Limb (tissue), 2 donors: Measurements from ENCODE around the gene PKP1.
"Not testable (repeated sequence)": the region's sequence is repeated elsewhere in the genome, so short reads cannot be mapped to it uniquely, and the experiment has no call there.

Experiments used
- DNase-seq, 2 donors: peaks; one replicate each; pipeline ENCODE4 v3.0.0-alpha.2; 2016; ENCODE audit errors: extremely low spot score in 2 of 2

The PKP1 gene, protein sequence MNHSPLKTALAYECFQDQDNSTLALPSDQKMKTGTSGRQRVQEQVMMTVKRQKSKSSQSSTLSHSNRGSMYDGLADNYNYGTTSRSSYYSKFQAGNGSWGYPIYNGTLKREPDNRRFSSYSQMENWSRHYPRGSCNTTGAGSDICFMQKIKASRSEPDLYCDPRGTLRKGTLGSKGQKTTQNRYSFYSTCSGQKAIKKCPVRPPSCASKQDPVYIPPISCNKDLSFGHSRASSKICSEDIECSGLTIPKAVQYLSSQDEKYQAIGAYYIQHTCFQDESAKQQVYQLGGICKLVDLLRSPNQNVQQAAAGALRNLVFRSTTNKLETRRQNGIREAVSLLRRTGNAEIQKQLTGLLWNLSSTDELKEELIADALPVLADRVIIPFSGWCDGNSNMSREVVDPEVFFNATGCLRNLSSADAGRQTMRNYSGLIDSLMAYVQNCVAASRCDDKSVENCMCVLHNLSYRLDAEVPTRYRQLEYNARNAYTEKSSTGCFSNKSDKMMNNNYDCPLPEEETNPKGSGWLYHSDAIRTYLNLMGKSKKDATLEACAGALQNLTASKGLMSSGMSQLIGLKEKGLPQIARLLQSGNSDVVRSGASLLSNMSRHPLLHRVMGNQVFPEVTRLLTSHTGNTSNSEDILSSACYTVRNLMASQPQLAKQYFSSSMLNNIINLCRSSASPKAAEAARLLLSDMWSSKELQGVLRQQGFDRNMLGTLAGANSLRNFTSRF

DNA sequence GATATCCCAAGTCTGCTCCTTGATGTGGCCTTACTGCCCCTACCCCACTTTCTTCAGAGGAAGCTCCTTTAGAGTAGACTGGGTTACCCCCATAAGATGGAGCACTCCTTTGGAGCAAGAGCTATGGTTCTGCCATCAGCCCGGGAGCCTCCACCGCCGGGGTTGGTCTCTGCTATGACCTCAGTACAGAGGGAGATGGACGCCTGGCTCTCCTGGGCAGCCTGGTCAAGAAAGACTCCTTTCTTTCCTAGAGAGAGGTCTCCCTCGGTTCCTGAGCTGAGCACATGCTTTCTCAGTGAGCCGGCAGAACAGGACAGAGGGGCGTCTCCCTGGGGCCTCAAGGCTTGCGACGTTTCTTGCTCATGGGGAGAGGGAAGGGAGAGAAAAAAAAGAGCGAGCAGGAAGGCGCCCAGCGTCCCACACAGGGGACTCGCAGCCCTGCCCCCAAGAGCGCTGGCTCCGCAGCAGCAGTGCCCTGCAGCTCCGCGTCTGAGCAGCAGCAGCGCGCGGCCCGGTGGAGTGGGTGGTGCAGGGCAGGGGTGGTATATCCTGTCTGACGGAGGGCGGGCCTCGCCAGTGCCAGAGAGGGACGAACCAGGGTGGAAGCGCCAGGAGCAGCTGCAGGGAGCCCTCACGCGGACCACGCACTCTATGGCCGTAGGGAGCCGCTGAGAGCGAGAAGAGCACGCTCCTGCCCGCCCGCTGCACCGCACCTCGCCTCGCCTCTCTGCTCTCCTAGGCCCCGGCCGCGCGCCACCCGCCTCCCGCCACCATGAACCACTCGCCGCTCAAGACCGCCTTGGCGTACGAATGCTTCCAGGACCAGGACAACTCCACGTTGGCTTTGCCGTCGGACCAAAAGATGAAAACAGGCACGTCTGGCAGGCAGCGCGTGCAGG lies at the start of gene PKP1:
TSS of gene PKP1 (plus strand) at position 576 of the 899 bp plus-strand sequence. CDS start at position 773, 197 bp downstream.
- DNase-seq: peak in 1 of 2 donors; percentile 69

DNA sequence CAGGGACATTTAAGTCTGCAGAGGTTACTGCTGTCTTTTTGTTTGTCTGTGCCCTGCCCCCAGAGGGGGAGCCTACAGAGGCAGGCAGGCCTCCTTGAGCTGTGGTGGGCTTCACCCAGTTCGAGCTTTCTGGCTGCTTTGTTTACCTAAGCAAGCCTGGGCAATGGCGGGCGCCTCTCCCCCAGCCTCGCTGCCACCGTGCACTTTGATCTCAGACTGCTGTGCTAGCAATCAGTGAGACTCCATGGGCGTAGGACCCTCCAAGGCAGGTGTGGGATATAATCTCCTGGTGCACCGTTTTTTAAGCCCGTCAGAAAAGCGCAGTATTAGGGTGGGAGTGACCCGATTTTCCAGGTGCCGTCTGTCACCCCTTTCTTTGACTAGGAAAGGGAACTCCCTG lies 43.7 kb upstream of the PKP1 start:
- DNase-seq: not testable (repeated sequence)

DNA sequence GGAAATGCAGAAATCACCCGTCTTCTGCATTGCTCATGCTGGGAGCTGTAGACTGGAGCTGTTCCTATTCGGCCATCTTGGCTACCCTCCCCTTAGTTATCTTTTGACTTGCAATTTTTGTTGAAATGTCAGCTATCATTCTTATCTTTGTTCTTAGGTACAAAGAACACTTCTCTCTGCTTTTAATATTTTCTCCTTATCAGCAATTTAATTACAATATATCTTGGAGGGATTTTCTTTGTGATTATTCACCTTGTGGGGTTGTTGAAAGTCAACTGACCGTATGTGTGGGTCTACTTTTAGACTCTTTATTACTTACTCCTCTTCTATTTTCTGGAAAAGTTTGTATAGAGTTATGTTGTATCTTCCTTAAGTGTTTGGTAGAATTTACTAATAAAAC lies 43.1 kb upstream of the PKP1 start:
- DNase-seq: no peak

DNA sequence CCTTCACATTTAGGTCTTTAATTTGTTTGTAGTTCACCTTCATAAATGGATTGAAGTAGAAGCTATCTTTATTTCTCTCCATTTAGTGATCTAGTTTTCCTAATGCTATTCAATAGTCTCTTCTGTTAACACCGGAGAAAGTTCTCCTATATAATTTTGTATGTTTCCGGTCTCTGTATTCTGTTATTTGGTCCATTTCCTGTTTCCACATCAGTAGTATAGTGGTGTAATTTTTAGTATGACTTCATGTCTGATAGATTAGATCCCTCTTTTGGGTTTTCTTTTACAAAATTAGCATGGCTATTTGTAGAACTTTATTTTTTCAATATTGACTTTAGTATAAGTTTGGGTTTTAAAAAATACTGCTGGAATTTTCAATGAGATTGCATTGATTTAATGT lies 41.6 kb upstream of the PKP1 start:
- DNase-seq: no peak

DNA sequence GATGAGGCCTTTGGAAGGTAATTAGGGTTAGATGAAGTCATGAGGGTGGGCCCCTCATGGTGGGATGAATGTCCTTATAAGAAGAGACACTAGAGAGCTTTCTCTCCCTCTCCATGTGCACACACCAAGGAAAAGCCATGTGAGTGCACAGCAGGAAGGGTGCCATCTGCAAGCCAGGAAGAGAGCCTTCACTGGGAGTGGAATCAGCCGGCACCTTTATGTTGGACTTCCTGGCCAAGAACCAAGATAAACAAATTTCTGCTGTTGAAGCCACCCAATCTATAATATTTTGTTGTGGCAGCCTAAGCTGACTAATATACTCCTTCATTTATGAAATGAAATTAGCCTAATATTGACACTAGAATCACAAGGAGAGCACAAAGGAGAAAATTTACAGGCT lies 38.2 kb upstream of the PKP1 start:
- DNase-seq: no peak

DNA sequence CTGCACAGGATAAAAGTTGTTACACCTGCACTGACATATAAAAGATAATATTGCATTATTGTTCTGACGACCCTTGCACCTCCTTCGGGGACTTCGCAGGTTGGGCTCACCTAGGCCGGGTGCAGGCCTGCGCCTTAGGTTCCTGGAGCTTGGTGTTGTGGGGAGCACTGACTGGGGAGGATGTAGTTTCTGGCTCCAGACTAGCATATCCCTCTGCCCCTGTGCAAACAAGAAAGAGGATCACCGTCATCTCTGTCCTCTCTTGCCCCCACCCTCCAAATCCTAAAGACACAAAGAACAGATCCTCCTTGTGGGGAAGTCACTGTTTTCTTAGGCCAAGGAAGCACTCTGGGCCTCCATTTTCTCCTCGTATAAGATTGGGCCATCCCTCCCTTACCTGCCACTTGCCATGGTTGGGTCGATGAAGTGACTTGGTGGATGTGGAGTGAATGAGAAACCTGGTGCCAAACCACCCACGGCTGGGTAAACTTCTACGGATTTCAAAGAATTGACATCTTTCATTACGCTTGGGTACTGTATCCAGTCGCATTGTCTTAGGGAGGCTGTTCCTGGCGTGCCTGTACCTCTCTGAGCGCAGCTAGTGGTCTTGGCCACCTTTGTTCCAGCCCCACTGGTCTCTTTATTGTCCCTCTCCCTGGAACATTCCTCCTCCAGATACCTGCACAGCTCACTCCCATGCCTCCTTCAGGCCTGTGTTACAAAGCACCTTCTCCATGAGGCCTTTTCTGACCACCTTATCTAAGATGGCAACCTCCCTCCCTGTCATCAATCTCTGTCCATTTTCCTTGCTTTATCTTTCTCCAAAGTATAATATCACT lies 34.4 kb upstream of the PKP1 start:
- no peak for DNase-seq

DNA sequence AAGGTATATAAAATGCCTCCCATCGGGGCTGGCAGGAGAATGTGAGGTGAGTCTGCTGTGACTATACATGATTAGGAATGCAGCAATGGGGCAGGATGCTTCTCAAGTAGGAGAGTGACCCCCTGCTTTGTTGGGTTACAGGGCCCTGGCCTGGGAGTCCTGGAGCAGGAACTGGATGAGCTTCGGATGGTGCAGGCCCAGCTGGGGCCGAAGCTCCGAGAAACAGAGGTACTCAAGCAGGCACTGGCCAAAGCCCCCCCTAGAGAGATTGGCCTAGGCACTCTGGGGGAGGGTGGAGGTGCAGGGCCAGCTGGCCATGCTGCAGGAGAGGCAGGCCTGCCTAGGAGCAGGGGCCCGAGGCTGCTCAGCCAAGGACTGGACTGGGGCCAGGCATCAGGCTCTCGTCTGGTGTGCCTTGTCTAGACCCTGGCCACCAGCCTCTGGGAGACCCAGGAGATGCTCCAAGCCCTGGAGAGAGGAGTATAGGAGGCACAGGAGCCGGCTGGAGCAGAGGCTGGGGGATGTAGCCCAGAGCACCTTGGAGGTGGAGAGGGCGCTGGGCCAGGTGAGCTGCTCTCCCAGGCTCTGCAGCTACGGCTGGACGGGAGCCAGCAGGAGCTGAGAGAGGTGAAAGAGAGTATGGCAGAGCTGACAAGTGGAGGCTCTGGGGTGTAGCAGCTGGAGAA lies 32.8 kb upstream of the PKP1 start:
- DNase-seq: peak in 1 of 2 donors; percentile 31

DNA sequence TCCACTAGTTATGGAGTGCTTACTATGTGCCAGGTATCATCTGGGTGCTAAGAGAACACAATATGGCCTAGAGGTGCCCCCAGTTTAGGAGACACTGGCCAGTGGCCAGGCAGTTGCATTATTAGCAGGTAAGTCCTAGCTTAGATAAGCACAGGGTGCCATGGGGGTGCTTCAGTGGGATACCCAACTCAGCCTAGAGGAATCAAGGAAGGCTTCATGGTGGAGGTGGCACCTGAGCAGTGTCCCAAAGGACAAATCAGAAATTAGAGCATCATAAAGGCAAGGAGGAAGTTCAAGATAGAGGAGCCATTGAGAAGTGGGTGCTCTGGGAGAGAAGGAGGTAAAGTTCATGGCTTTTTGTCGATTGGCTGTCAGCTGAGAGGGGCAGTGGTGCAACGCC lies 31.9 kb upstream of the PKP1 start:
- DNase-seq: peak in 1 of 2 donors; percentile 7

DNA sequence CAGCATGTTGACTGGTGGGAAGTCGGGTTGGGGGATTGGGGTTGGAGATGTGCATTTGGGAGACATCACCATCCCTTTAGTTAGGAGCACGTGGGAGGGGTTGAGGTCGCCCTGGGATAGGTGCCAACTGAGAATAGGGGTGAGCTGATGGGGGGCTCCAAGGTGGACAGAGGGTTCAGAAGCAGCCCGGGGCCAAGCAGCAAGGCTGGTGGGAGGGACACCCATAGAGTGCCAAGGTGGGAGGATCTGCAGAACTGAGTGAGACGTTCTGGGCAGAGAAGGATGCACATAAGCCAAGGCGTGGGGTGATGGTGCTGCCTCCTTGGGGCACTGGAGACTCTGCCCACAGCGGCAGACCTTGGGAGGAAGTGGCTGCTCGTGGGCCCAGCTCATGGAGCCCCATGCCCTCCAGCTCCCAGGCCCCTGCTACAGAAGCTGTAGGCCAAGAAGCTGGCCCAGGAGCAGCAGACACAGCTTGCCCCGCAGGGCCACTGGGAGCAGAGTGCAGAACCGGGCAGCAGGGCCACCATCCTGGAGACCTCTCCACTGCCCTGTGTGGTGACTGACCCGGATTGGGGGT lies 31.4 kb upstream of the PKP1 start:
- DNase-seq: peak in 1 of 2 donors; percentile 20

DNA sequence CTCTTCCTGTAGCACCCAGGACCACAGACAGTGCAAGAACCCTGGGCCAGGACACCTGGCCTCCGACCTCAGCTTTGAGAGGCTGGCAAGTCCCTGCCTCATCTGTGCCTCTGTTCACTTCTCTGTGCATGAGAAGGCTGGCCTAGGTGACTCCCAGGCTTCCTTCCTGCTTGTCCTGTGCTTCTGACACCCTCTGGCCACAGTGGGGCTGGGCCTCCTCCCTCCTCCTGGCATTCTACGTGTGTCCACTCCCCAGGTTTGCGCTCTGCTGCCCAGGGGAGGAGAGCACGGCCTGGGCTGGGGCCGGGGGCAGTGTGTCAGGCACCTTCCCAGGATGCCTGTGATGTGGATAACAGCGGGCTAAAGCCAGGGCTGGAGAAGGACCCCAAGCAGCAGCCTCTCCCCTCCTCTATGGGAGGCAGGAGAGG lies 30.3 kb upstream of the PKP1 start:
- DNase-seq: peak in 1 of 2 donors; percentile 21

DNA sequence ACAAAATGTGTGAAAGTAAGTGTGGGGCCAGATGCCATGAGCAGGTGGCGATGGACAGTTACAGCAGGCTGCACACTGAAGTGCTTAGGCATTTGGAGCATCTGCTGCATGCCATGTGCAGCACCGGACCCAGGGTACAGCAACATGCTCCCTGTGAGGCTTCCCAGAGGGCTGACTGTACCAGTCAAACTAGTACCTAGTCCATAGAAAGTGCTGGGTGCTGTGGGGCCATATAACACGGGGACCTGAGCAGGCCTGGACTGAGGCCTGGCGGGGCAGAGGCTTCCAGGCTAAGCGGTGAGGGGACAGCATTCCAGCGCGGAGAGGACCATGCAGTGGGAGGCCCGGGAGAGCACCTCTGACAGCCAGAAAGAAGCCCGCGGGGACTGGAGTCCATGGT lies 29.9 kb upstream of the PKP1 start:
- peak in 1 of 2 donors; percentile 25 for DNase-seq

DNA sequence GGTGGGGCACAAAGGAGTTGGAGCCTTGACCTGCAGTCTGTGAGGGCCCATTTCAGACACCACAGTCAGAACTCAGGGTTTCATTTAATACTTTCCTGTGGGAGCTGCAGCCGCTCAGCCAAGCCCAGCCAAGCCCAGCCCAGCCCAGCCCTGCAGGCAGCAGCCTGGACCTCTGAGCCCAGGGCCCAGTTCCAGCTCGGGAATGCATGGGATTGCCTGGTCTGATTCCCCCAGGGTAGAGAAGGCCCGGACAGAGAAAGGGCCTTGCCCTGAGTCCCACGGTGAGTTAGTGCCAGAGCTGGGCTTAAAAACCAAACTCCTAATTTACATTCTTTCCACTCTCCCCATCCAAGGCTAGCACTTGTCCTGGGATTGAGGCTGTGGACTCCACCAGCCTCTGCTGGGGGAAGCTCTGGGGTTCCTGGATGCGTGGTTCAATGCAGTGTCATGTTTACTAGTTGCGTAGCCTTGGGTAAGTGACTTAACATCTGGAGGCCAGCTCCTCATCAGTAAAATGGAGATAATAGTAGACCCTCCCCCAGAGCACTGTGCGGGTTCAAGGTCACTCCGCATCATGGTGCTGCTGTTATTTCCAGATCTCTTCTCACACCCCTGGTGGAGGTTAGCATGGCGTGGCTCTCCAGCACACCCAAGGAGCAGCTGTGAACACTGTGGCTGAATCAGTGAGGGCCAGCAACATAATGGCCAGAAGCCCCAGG lies 29.2 kb upstream of the PKP1 start:
- DNase-seq: peak in 1 of 2 donors; percentile 28

DNA sequence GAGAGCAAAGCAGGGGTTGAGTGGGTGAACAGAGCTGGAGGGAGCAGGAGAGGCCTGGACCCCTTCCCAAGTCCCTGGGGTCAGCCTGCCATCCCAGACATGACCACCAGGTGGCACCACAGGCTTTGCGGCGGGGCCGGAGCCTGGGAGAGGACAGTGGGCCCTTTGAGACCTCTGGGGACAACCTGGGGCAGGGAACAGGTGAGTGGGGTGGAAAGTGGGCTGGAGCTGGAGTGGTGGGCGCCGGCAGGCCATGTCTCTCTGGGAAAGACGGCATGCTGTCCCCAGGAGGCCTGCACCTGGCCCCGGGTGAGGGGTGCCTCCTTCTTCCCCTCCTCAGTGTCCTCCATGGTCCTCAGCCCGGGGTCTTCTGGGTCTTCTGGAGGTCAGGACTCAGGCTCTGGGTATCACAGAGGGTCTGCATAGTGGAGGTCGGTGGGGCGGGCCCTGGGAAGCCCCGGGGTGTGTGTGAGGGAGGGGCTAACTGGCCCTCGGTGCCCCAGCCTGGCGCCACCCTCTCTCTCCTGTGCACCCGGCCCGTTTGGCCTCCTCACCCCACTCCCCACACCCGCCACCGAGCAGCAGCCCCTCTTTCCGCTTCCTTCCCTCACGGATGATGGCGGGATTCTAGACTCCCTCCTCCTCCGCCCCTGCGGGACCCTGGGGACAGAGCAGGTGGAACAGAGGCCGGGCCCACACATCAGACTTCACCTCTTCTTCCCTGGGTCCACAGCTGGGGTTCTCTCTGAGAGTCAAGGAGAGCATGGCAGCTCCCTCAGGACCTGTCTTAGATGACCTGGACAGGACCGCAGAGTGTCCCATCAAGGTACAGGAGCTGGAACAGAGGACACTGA lies 28.5 kb upstream of the PKP1 start:
- peak in 1 of 2 donors; percentile 87 for DNase-seq

DNA sequence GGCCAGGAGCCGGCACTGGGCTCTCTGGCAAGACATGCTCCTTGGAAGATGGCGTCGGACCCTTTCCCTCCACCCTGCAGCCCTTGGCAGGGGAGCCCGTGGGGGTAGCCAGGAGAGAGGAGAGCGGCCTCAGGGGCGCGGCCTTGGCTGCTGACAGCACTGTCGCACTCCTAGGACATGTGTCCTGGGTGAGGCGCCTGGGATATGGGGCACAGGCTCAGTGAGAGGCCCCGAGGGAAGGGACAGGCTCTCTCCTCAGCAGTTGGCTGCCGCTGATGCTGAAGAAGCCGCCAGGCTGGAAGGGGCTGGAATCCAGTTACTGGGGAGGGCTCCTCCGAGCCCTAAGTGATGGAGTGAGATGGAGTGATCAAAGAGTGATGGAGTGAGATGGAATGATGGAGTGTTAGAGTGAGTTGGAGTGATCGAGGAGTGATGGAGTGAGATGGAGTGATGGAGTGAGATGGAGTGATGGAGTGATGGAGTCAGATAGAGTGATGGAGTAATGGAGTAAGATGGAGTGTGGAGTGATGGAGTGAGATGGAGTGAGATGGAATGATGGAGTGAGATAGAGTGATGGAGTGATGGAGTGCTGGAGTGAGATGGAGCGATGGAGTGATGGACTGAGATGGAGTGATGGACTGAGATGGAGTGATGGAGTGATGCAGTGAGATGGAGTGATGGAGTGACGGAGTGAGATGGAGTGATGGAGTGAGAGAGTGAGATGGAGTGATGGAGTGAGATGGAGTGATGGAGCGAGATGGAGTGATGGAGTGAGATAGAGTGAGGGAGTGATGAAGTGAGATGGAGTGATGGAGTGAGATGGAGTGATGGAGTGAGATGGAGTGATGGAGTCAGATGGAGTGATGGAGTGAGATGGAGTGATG lies 27.6 kb upstream of the PKP1 start:
- DNase-seq: no peak

DNA sequence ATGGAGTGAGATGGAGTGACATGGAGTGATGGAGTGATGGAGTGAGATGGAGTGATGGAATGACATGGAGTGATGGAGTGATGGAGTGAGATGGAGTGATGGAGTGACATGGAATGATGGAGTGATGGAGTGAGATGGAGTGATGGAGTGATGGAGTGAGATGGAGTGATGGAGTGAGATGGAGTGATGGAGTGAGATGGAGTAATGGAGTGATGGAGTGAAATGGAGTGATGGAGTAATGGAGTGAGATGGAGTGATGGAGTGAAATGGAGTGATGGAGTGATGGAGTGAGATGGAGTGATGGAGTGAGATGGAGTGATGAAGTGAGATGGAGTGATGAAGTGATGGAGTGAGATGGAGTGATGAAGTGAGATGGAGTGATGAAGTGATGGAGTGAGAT lies 25.2 kb upstream of the PKP1 start:
- not testable (repeated sequence) for DNase-seq

DNA sequence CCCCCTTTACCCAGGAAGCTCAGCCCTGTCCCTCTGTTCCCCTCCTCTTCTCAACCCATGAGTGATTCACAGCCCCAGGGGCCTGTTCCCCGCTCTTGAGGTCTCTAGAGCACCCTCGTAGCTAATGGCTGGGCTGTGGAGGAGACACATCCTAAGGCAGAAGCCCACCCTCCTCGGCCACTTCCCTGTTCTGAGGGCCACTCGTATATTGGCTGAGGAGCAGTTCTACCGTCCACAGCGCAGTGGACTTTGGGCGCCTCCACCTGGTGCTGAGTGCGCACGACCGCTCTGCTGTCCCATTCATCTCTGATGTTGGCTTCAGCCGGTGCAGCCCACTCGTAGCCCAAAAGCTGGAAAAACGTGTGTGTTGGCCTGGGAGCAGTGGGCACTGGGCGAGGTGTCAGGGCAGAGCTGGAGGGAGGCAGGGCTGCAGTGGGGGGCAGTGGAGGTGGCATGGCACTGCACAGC lies 24.5 kb upstream of the PKP1 start:
- DNase-seq: peak in 1 of 2 donors; percentile 21
